AG10803 (cell line): Measurements from ENCODE around the gene PPP2R2C.

ENCODE experiments used
- DNase-seq: peaks from one replicate; pipeline ENCODE4 v3.0.0; 2010; ENCODE audit warnings: low read depth
- H3K4me3 ChIP-seq: 2 replicates; pipeline ENCODE4 v1.5.1; 2011; ENCODE audit warnings: mild to moderate bottlenecking, low read length, control low read depth
- CTCF ChIP-seq: conservative IDR thresholded peaks from 2 replicates; pipeline ENCODE4 v1.5.1; 2011; ENCODE audit warnings: mild to moderate bottlenecking, low read length, control low read depth, inconsistent platforms

Gene PPP2R2C

GRCh38 chr4:6439120-6439762, 33.2 kb downstream of the PPP2R2C start:
- DNase-seq = no peak
- no peak for TF ChIP-seq CTCF
- H3K4me3 ChIP-seq = no peak overlapping the region

GRCh38 chr4:6437826-6438238, 34.6 kb downstream of the PPP2R2C start:
- no peak for DNase-seq
- no peak overlapping the region for H3K4me3 ChIP-seq
- no peak for TF ChIP-seq CTCF

- no peak for TF ChIP-seq CTCF
Measured at GRCh38 chr4:6435010-6435409, 37.4 kb downstream of the PPP2R2C start.

GRCh38 chr4:6430927-6431326, 41.5 kb downstream of the PPP2R2C start:
- H3K4me3 ChIP-seq = no peak overlapping the region
- no peak for DNase-seq
- TF ChIP-seq CTCF = no peak

More at GRCh38 chr4:6435010-6435409, 37.4 kb downstream of the PPP2R2C start:
- no peak for DNase-seq
- H3K4me3 ChIP-seq = no peak overlapping the region

GRCh38 chr4:6427439-6428090, 44.8 kb downstream of the PPP2R2C start:
- no peak for TF ChIP-seq CTCF
- no peak for DNase-seq
- no peak overlapping the region for H3K4me3 ChIP-seq

GRCh38 chr4:6426571-6427438, 45.6 kb downstream of the PPP2R2C start:
- H3K4me3 ChIP-seq = no peak overlapping the region
- DNase-seq = no peak
- TF ChIP-seq CTCF = no peak
